Stimulated activated CD8-positive, alpha-beta memory T cell treated with anti-CD3 and anti-CD28 coated beads, Interleukin-4, amount 100 ng/mL, for 1 hour (primary cell): Measurements from ENCODE around the gene PPM1K.
A peak's percentile ranks its signal among the peaks of the same experiment; 100 is the strongest.
"Not testable (repeated sequence)": the region's sequence is repeated elsewhere in the genome, so short reads cannot be mapped to it uniquely, and the experiment has no call there.

ENCODE experiments used
- DNase-seq, 2 donors: peaks; one replicate each; pipeline ENCODE4 v3.0.0-alpha.2; 2020; ENCODE audit warnings: low read depth in 2 of 2, low spot score in 1 of 2

The PPM1K gene

DNA sequence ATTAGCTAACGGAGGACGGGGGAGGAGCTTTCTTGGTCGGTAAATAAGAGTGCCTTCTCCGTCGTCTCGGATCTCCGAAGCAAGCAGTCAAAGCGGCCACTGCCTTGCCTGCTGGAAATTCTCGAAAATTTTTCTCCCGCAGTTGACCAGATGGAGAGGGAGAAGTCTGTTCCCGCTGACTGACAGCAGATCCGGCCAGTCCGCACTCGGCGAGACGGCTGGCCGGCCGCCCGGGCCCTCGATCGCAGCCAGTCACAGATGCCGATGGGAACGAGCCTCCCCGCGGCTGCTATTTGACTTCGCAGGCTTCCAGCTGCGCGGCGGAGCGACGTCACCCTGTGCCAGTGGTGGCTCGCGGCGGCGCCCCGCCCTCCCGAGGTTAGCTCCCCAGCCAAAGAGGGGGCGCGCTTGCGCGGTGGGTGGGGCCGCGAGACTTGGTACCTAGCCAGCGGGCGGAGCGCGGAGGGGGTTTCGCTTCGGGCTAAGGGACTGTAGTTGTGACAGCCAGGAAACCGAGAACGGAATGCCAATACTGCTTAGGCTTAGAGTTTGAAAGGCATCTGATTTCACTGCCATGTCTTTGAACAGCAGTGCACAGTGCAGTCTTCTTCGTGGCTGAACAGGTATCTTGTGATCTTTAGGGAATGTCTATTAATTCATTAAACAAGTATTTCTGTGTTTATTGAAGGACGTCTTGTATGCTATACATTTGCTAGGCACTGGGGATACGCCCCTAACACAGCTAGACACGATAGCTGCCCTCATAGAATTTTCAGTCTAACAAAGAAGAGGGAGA is at the start of gene PPM1K:
Gene PPM1K (minus strand): TSS at position 123 of the 796 bp plus-strand sequence. CDS start 5,978 bp downstream, outside the sequence.
- DNase-seq, result peak; percentile 97 to 99

DNA sequence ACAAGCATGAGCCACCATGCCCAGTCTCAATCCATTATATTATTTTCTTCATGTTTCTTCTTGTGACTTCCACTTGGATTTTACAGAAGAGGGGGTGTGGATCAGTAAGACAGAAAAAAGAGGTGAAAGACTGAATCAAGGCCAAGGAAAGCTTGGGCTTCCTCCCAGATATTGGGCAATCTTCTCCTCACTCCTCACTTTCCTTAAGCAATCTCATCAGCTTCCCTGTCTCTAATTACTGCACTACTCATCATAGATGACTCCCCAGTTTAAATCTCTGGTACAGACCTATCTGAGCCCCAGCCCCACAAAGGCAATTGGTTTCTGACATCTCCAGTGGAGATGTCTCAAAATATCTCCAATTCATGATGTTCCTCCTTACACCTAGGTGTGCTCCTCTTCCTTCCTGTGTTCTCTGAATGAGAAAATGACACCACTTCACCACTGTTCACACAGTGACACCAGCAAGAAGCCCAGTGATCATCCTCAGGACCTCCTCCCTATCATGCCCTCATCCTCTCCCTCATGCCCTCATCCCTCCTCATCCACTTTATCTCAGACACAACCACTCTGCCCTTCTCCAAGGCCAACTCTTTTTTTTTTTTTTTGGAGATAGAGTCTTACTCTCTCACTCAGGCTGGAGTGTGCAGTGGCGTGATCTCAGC is 49.5 kb upstream of the PPM1K start:
- no peak for DNase-seq

DNA sequence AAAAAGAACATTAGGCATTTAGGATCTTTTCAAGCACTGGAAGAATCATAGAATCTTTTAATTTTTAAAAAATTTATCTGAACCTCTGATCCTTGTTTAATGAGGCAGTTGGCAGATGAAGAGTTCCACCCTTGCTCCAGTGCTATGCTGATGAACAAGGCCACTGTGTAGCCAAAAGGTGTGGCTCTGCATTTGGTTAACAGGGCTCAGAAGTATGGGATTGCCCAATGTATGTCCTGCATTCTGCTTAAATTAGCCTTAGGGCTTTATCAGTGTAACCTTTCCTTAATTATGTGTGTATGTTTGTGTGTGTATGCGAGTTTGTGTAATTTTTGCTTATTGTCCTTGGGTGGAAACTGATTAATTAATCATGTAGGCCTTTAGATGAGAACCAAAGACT is 43.3 kb upstream of the PPM1K start:
- DNase-seq, result no peak

DNA sequence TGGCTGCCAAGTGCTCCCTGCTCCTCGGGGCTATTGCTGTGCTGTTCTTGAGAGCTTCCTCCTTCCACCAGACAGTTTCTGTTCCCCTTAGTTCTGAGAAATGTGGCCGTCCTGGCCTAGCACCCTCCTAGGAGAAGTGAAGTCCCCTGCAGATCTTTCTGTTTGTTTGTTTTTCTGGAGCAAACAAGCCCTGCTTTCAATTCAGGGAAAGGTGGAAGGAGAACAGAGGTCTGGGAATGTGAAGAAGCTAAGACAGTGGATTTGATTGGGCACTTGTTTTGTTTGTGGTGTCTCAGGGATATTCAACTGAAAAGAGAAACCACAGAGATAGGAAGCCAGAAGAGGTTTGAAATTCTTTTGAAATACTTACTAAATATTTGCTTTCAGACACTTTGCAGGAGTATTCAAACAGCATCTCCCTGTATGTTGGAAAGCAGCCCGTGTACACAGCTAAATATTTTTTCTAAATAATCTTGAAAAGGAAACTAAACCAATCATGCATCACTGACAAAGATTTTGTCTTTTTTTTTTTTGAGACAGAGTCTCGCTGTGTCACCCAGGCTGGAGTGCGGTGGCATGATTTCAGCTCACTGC is 36.5 kb upstream of the PPM1K start:
- DNase-seq, result peak in 1 of 2 donors; percentile 7

DNA sequence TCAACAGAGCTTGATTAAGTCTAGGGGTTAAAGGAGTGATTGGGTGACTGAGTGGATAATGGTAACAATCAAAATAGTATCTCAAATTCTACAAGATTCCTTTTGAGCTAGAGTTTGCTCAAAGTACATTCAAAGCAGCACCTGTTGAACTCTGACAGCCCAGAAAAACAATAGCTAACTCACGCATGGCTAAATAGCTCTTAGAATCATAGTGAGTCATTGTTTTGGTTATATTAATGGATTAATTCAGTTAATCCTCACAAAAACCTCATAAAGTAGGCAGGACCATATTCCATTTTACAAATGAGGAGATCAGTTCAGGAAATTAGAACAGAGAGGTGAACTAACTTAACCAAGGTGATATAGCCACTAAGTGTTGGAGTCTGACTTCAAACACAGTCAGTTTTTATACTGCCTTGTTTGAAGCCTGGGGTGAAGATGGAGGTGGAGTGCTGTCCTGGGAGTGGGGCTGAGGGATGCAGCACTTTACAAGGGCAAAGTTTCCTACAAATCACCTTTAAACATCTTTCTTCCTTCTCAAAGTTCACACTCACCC is 35.9 kb upstream of the PPM1K start:
- no peak for DNase-seq

DNA sequence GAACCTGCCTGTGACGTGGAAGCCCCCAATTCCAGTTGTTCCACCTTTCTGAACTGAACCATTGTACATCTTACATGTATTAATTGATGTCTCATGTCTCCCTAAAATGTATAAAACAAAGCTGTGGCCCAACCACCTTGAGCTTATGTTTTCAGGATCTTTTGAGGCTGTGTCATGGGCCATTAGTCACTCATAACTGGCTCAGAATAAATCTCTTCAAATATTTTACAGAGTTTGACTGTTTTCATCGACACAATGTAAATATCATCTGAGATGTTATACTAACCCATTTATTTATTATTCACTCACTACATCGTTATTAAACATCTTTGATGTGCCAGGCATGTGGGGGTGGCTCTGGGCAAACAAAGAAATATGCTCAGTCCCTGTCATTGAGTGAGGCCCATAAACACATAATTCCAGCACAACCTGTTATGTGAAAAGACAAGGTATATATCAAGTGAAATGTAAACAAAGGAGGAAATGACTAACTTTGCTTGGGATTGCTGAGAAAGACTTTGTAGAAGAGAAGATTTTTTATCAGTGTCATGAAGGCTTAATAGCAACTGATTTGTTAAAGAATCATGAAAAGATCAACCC is 34.5 kb upstream of the PPM1K start:
- DNase-seq, result no peak

DNA sequence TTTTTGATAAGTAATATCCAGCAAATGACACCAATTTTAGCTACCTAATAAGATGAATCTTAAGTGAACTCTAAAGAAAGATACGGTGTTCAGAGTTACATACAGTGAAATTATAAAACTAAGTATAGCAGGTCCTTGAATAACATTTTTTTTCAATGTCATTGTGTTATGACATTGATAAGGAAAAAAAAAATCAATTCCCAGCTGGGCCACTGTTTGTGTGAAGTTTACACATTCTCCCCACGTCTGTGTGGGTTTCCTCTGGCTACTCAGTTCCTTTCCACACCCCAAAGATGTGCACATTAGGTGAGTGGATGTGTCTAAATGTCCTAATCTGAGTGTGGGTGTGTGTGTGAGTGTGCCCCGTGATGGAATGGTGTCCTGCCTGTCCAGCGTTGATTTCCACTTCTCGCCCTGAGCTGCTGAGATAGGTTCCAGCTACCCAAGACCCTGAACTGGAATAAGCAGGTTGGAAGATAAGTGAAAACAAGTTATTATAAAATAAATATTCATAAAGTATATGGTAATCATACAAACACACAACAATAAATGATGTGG is 31.2 kb upstream of the PPM1K start:
- DNase-seq, result no peak

DNA sequence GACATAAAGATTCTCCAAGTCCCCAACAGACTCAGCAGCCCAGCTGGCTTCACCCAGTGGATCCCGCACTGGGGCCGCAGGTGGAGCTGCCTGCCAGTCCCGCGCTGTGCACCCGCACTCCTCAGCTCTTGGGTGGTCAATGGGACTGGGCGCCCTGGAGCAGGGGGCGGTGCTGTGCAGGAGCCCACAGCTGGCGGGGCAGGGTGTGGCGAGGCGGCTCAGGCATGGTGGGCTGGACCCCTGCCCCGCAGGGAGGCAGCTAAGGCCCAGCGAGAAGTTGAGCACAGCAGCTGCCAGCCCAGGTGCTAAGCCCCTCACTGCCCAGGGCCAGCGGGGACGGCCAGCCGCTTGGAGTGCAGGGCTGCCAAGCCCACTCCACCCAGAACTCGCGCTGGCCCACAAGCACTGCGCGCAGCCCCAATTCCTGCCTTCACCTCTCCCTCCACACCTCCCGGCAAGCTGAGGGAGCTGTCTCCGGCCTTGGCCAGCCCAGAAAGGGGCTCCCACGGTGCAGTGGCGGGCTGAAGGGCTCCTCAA is 28.8 kb upstream of the PPM1K start:
- DNase-seq, result not testable (repeated sequence)

DNA sequence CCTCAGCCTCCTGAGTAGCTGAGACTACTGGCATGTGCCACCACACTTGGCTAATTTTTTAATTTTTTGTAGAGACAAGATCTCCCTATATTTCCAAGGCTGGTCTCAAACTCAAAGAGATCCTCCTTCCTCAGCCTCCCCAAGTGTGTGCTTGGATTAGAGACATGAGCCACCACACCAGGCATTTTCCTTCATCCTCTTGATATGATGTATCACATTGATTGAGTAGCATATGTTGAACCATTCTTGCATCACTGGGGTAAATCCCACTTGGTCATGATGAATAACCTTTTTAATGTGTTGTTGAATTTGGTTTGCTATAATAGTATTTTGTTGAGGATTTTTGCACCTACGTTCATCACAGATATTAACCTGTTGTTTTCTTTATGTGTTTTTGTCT is 24.2 kb upstream of the PPM1K start:
- no peak for DNase-seq

DNA sequence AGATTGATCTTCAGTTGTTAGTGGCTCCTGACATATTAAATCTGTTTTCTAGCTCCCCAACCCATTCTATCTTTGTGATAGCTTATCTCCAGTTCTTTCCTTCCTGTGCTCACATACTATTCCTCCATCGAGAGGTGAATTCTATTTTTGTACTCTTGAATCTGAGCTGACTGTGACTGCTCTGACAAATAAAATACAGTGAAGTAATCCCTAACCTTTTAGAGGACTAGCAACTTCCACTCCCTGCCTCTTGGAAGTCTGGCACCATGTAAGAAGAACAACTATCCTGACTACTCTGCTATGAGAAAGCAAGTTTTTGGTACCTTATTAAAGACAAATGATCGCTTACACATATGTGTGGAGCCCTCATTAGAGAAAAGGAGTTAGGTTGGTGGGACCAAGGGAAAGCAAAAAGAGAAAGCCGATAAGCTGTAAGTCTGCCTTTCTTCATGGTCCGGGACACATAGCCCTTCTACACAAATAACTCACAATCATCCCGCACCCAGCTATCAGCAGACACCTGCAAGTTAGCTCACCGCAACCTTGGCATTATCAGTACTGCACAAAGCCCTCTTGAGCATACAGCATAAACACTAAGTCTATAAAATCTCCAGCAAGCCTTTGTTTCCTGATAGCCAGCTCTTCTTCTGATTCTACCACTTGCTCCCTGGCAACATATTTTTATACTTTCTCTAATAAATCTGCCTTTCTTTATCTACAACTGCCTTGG is 13.5 kb upstream of the PPM1K start:
- DNase-seq, result no peak

DNA sequence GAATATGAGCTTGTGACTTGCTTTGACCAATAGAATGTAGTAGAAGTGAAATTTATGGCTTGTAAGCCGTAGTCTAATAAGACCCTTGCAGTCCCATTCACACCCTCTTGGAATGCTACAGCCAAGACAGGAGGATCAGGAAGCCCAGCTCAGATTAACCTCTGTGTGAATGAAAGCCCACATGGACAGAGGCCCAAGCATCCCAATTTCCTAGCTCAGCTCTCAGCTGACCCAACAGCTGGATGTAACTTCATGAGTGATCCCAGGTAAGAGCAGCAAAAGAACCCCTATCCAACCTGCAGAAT is 12.8 kb upstream of the PPM1K start:
- no peak for DNase-seq

DNA sequence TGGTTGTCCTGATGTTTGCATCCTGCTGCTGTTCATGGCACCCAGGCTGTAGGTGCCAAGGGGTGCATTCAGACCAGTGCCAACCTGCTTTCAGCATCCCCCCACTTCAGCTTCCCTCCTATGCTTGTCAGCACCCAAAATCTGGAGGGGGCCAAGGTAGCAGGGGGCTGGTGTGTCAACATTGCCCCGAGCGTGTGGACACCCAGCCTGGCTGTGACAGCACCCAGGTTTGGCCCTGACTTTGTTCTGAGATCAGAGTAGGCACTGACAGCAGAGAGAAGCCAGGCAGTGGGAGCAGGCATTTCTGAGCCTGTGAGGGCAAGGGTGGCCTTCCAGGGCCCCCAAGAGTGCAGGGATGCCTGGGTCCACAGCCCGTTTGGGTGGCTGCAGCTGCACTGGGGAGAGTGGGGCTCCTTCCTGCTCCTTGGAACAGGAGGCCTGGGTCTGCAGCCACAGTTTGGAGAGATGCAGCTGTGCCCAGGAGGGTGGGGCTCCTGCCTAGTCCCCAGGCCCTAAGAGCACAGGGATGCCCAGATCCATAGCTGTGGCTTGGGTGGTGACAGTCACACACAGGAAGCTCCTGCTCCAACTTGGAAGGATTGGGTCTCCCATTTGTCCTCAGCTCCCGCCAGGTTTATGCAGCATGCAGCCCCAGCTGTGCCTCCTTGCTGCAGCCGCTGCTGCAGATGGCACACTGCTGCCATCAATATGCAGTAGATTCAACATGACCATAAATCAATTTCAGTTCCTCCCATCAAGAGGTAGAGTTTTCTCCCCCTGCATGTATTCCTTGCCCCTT is 12.3 kb upstream of the PPM1K start:
- DNase-seq, result no peak

DNA sequence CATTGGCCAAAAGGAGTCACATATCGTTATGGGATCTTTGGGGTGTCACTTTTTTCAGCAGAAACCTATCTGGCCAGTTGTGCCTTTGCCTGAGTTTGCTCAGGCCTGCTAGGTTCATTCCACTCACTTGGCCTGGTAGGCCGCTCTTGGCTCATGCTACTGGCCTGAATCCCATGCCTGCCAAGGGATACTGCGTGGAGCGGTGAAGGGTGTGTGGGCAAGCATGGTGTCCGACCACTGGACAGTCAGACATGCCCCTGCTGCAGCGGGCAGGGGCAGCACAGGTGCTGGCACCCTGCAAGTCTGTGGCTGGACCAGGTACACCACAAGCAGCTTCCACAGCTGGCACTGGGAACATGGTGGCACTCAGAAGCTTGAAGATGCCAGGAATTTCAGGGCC is 11.3 kb upstream of the PPM1K start:
- DNase-seq, result no peak

DNA sequence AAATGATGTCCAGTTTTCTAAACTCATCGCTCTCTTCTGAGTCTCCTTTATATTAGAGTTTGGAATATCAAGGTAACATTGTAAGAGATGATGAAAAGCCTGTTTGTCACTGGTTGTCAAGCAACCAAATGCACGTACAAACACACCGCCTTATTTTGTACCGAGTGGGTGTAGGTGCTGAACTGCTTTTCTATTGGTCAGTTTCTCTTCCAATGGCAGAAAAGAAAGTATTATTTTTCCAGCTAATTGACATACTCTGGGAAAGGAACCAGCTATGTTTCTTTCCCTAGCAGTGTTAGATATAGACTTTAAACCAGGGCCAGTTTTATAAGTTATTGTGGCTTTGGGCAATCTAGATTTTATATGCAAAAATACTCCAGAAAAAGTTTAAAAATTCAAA is 6.6 kb upstream of the PPM1K start:
- no peak for DNase-seq

DNA sequence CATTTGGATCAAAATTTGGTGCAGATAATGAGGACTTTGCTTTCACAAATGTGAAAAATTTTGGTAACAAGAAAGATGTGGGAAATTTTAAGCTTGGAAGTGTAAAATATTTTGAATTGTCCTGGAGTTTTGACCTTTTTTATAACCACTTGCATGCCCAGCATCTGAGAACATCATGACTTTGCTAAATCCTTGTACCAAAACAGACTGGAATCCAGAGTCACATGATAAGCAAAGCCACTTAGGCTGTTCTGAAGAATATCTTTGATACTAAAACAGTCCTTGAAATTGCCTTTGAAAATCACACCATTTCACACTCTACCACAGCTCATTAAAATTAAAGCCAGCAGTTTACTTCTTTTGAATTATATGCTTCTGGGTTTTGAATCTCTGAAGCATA is 2.5 kb upstream of the PPM1K start:
- no peak for DNase-seq

DNA sequence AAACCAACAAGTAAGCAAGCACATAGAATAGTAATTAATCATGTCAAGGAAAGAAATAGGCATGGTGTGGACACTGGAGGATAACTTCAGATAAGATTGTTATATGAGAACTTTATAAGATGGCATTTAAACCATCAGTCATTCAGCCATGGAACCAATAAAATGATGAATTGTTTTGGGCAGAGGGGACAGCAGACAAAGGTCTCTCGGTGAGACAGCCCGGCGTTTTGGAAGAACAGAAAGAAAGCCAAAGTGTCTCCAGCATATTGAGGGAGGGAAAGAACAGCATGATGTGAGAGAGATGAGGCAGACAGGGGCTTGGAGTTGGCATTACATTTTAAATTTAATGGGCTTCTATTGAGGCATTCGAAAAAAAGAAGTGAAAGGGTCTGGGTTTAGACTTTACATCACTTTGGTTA is 883 bp upstream of the PPM1K start:
- DNase-seq, result no peak

DNA sequence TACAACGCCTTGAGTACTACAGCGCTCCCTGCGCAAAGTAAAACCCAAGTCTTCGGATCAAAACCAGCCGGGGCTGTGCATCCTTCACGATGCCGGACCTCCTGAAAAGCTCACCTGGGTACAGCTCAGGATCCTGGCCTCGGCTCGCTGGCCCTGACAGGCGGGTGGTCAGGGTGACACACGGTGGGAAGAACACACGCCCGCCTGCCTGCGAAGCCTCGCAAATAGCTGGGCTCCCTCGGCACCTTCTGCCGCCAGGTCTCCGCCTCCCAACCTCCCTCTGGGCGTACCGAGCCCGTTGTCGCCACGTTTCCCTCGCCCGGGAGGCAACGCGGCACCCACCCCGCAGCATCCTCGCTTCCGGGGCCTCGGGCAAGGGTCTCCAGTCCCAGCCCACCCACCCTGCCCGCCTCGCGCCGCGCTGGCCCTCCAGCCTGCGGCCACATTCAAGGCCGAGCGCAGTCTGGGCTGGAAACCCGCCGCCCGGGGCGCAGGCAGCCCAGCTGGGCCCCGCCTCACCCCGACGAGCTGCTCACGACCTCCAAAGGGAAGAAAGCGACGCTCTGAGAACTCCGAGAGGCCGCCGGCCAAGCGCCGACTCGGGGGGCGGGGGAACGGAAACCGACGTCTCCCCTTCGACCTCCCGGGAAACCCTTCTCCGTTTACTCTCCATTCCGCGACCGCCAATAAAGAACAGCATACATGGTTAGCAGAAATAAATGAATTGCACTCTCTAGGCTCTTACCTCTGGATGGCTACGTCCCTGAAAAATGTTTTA is 511 bp downstream of the PPM1K start:
- peak; percentile 42 to 55 for DNase-seq

DNA sequence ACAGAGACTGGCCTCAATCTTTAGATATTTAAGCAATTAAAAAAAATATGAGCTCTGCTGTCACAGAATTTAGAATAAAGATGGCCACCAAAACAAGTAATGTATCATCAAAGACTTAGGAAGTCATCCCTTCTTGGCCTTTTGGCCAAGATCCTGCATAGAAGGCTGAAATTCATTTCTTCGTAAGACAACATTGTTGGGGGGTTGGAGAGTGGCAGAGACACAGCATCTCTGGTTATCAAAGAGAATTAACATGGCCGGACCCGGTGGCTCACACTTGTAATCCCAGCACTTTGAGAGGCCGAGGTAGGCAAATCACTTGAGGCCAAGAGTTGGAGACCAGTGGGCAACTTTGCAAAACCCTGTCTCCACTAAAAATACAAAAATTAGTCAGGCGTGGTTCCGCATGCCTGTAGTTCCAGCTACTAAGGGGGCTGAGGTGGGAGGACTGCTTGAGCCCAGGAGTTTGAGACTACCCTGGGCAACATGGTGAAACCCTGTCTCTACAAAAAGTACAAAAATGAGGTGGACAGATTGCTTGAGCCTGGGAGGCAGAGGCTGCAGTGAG is 4.0 kb downstream of the PPM1K start:
- DNase-seq, result no peak
